ENCODE data around the gene ADAMTSL3.

Gene ADAMTSL3

DNA sequence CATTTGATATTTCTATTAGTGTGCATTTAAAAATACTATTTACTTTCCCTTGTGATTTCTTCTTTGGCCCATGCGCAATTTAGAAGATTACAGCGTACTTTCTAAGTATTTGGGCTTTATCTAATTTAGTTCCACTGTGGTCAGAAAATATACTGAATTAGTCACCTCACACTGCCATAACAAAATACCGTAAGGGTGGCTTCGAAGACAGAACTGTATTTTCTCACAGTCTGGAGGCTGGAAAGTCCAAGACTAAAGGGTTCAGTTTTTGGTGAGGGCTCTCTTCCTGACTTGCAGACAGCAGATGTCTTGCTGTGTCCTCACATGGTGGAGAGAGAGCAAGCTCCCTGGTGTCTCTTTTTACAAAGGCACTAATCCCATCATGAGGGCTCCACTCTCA is 286.2 kb downstream of the ADAMTSL3 start:
- H3K9me3 ChIP-seq (ENCODE audit: control insufficient read depth in 5 of 5, low read length in 5 of 5), result no peaks in the 10 kb centered on the region
- H3K27me3 ChIP-seq (ENCODE audit: control insufficient read depth in 5 of 5, insufficient read depth in 4 of 5, low read length in 5 of 5), result no peaks in the 10 kb centered on the region
- H3K9ac ChIP-seq (ENCODE audit: low read length in 5 of 5), result no peak overlapping the region
- no peak overlapping the region for H3K27ac ChIP-seq (ENCODE audit: low read depth, low read length)
- H3K4me1 ChIP-seq (ENCODE audit: control insufficient read depth in 5 of 5, insufficient read depth in 5 of 5, low read length in 5 of 5), result no peaks in the 10 kb centered on the region
- H3K4me3 ChIP-seq (ENCODE audit: low read depth in 1 of 5, low read length in 5 of 5), result no peak overlapping the region
- peaks cover 0 to 5% (median 0%) of the 10 kb centered on the region in 5 donors for H3K36me3 ChIP-seq (ENCODE audit: control insufficient read depth in 5 of 5, insufficient read depth in 5 of 5, low read length in 5 of 5)

DNA sequence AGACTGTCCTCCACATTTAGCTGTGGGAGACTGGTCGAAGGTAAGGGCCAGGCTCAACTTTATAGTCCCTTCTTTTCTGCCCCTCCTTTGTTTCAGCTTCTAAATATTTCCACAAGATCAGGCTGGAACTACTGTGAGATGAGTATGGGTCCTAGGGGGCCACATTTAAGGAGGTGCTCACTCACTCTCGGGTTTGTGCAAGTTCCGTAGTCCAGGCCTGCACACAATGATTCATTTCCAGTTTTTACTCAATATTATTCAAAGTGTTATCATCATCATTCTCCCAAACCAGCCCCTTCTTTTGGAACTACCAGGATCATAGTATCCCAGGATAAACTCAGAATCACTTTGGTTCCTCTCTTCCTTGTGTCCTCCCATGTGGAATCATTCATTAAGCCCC is 289.1 kb downstream of the ADAMTSL3 start:
- H3K27ac ChIP-seq (ENCODE audit: low read depth, low read length), result no peak overlapping the region
- H3K4me3 ChIP-seq (ENCODE audit: low read depth in 1 of 5, low read length in 5 of 5), result no peak overlapping the region
- H3K9ac ChIP-seq (ENCODE audit: low read length in 5 of 5), result no peak overlapping the region
- H3K27me3 ChIP-seq (ENCODE audit: control insufficient read depth in 5 of 5, insufficient read depth in 4 of 5, low read length in 5 of 5), result no peaks in the 10 kb centered on the region
- H3K36me3 ChIP-seq (ENCODE audit: control insufficient read depth in 5 of 5, insufficient read depth in 5 of 5, low read length in 5 of 5), result peaks cover 0 to 6% (median 0%) of the 10 kb centered on the region in 5 donors
- no peaks in the 10 kb centered on the region for H3K4me1 ChIP-seq (ENCODE audit: control insufficient read depth in 5 of 5, insufficient read depth in 5 of 5, low read length in 5 of 5)
- H3K9me3 ChIP-seq (ENCODE audit: control insufficient read depth in 5 of 5, low read length in 5 of 5), result no peaks in the 10 kb centered on the region

DNA sequence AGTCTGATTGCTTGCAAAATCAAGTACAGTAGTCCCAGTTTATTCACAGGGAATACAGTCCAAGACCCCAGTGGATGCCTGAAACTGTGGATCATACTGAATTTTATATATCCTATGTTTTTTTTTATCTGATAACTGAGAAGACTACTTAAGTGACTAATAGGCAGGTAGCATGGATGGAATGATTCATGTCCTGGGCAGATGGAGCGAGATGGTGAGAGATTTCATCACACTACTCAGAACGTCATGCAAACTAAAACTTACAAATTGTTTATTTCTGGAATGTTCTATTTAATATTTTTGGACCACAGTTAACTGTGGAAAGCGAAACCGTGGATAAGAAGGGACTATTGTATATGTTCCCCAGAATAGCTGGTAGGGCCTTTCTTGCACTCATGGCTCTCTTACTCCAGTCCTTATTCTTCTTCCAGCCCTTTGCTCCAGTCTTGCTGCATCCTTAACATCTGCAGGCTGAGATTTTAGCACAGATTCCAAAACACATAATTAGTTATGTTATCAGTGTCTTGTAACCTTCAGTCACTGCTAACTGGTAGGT is 290.0 kb downstream of the ADAMTSL3 start:
- Histone ChIP-seq H3K27me3 (ENCODE audit: control insufficient read depth in 5 of 5, insufficient read depth in 4 of 5, low read length in 5 of 5) (no peaks in the 10 kb centered on the region), H3K36me3 (ENCODE audit: control insufficient read depth in 5 of 5, insufficient read depth in 5 of 5, low read length in 5 of 5) (peaks cover 0 to 6% (median 0%) of the 10 kb centered on the region in 5 donors), H3K4me3 (ENCODE audit: low read depth in 1 of 5, low read length in 5 of 5) (no peak overlapping the region), H3K9ac (ENCODE audit: low read length in 5 of 5) (no peak overlapping the region), H3K4me1 (ENCODE audit: control insufficient read depth in 5 of 5, insufficient read depth in 5 of 5, low read length in 5 of 5) (no peaks in the 10 kb centered on the region), H3K9me3 (ENCODE audit: control insufficient read depth in 5 of 5, low read length in 5 of 5) (no peaks in the 10 kb centered on the region), H3K27ac (ENCODE audit: low read depth, low read length) (no peak overlapping the region)

DNA sequence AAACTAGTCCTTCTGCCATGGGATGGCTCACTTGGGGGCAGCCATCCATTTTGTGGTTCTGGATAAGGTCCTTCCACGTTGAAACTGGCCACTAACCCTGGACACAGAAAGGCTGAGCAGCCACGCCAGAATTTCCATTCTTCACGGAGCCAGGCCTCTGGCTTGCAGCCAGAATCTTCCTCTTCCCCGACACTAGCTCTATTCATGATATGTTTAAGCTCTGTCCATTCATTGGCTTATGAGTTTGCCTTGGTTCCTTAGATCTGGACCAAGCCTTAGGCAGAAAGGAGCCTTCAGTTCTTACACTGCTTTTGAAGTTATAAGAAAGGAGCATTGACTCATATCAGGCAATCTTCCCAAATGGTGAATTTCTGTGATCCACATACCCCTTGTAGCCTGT is 293.2 kb downstream of the ADAMTSL3 start:
- no peak overlapping the region for H3K4me3 ChIP-seq (ENCODE audit: low read depth in 1 of 5, low read length in 5 of 5)
- H3K9ac ChIP-seq (ENCODE audit: low read length in 5 of 5), result no peak overlapping the region
- peaks cover 0 to 6% (median 0%) of the 10 kb centered on the region in 5 donors for H3K36me3 ChIP-seq (ENCODE audit: control insufficient read depth in 5 of 5, insufficient read depth in 5 of 5, low read length in 5 of 5)
- no peaks in the 10 kb centered on the region for H3K9me3 ChIP-seq (ENCODE audit: control insufficient read depth in 5 of 5, low read length in 5 of 5)
- H3K27ac ChIP-seq (ENCODE audit: low read depth, low read length), result no peak overlapping the region
- no peaks in the 10 kb centered on the region for H3K4me1 ChIP-seq (ENCODE audit: control insufficient read depth in 5 of 5, insufficient read depth in 5 of 5, low read length in 5 of 5)
- no peaks in the 10 kb centered on the region for H3K27me3 ChIP-seq (ENCODE audit: control insufficient read depth in 5 of 5, insufficient read depth in 4 of 5, low read length in 5 of 5)

DNA sequence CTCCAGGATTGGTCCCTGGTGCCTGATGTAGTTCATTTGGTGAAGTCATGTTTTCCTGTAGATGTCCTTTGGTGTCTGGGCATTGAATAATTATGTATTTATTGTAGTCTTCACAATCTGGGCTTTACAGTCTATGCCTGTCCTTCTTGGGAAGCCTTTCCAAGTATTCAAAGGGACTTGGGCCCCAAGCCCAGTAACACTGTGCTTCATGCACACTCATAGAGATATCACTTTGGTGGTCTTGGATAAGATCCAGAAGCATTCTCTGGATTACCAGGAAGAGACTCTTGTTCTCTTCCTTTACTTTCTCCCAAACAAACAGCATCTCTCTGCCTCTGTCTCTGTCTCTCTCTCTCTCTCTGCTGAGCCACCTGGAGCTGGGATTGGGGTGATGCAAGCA is 300.6 kb downstream of the ADAMTSL3 start:
- Histone ChIP-seq H3K4me3 (ENCODE audit: low read depth in 1 of 5, low read length in 5 of 5) (no peak overlapping the region), H3K27ac (ENCODE audit: low read depth, low read length) (no peak overlapping the region), H3K36me3 (ENCODE audit: control insufficient read depth in 5 of 5, insufficient read depth in 5 of 5, low read length in 5 of 5) (peaks cover 0 to 7% (median 0%) of the 10 kb centered on the region in 5 donors), H3K9me3 (ENCODE audit: control insufficient read depth in 5 of 5, low read length in 5 of 5) (peaks cover 0 to 3% (median 0%) of the 10 kb centered on the region in 5 donors), H3K4me1 (ENCODE audit: control insufficient read depth in 5 of 5, insufficient read depth in 5 of 5, low read length in 5 of 5) (no peaks in the 10 kb centered on the region), H3K27me3 (ENCODE audit: control insufficient read depth in 5 of 5, insufficient read depth in 4 of 5, low read length in 5 of 5) (no peaks in the 10 kb centered on the region), H3K9ac (ENCODE audit: low read length in 5 of 5) (no peak overlapping the region)

DNA sequence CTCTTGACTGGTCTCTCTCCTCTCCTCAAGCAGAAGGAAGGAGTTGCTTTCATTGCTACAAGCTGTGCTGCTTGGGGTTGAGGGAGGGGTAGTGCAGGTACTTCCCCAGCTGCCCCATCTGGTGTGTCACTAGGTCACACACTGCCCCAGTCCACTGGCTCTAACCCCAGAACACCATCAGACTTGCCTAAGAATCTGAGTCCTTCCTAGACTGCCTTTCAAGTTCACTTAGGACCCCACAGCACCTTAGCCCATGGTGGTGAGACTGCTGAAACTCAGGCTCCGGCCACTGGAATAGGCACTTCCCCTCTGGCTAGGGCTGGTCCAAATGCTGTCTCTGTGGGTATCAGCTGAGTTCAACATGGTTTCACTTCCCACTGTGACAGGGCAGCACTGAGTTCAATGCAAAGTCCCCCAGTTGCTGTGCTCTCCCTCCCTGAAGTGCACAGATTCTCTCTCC is 301.9 kb downstream of the ADAMTSL3 start:
- H3K27me3 ChIP-seq (ENCODE audit: control insufficient read depth in 5 of 5, insufficient read depth in 4 of 5, low read length in 5 of 5), result no peaks in the 10 kb centered on the region
- no peak overlapping the region for H3K27ac ChIP-seq (ENCODE audit: low read depth, low read length)
- no peaks in the 10 kb centered on the region for H3K4me1 ChIP-seq (ENCODE audit: control insufficient read depth in 5 of 5, insufficient read depth in 5 of 5, low read length in 5 of 5)
- no peak overlapping the region for H3K9ac ChIP-seq (ENCODE audit: low read length in 5 of 5)
- no peak overlapping the region for H3K4me3 ChIP-seq (ENCODE audit: low read depth in 1 of 5, low read length in 5 of 5)
- peaks cover 0 to 3% (median 0%) of the 10 kb centered on the region in 5 donors for H3K9me3 ChIP-seq (ENCODE audit: control insufficient read depth in 5 of 5, low read length in 5 of 5)
- H3K36me3 ChIP-seq (ENCODE audit: control insufficient read depth in 5 of 5, insufficient read depth in 5 of 5, low read length in 5 of 5), result peaks cover 0 to 7% (median 0%) of the 10 kb centered on the region in 5 donors

DNA sequence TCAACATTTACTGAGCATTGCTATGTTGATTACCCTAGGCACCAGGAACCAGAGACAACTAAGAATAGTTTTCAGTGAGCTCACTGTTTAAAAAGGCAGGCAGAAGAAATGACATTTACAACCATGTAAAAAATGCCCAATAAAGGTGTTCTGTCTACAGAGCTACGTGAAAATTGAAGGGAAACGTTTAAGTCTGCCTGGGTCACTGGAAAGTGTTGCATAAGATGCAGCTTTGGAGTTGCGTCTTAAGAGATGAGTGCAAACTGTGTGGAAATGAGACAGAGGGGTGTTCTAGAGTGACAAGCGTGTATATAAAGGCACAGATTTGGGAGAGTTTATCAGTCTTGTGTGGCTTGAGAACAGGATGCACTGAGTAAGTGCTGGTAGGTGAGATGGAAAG is 303.0 kb downstream of the ADAMTSL3 start:
- H3K27ac ChIP-seq (ENCODE audit: low read depth, low read length), result no peak overlapping the region
- H3K4me1 ChIP-seq (ENCODE audit: control insufficient read depth in 5 of 5, insufficient read depth in 5 of 5, low read length in 5 of 5), result no peaks in the 10 kb centered on the region
- H3K27me3 ChIP-seq (ENCODE audit: control insufficient read depth in 5 of 5, insufficient read depth in 4 of 5, low read length in 5 of 5), result no peaks in the 10 kb centered on the region
- no peak overlapping the region for H3K4me3 ChIP-seq (ENCODE audit: low read depth in 1 of 5, low read length in 5 of 5)
- peaks cover 0 to 7% (median 0%) of the 10 kb centered on the region in 5 donors for H3K36me3 ChIP-seq (ENCODE audit: control insufficient read depth in 5 of 5, insufficient read depth in 5 of 5, low read length in 5 of 5)
- peaks cover 0 to 3% (median 0%) of the 10 kb centered on the region in 5 donors for H3K9me3 ChIP-seq (ENCODE audit: control insufficient read depth in 5 of 5, low read length in 5 of 5)
- no peak overlapping the region for H3K9ac ChIP-seq (ENCODE audit: low read length in 5 of 5)

DNA sequence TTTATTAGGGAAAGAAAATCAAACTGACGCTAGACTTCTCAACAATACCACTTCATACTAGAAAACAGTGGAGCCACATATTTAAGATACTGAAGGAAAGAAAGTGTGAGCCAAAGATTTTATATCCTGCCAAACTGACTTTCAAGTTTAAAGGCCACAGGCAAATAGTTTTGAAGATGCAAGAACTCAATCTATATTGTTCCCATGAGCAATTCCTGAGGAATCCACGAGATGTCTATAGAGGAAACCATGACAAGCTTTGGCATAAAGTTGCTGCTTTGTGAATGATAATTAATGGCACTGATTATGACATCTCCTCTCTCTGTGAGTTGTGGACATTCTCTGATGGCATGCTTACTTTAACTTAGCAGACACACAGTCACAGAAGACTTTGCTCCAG is 305.6 kb downstream of the ADAMTSL3 start:
- Histone ChIP-seq H3K9ac (ENCODE audit: low read length in 5 of 5) (no peak overlapping the region), H3K27me3 (ENCODE audit: control insufficient read depth in 5 of 5, insufficient read depth in 4 of 5, low read length in 5 of 5) (no peaks in the 10 kb centered on the region), H3K4me1 (ENCODE audit: control insufficient read depth in 5 of 5, insufficient read depth in 5 of 5, low read length in 5 of 5) (no peaks in the 10 kb centered on the region), H3K36me3 (ENCODE audit: control insufficient read depth in 5 of 5, insufficient read depth in 5 of 5, low read length in 5 of 5) (peaks cover 0 to 7% (median 0%) of the 10 kb centered on the region in 5 donors), H3K27ac (ENCODE audit: low read depth, low read length) (no peak overlapping the region), H3K9me3 (ENCODE audit: control insufficient read depth in 5 of 5, low read length in 5 of 5) (peaks cover 0 to 3% (median 0%) of the 10 kb centered on the region in 5 donors), H3K4me3 (ENCODE audit: low read depth in 1 of 5, low read length in 5 of 5) (no peak overlapping the region)

DNA sequence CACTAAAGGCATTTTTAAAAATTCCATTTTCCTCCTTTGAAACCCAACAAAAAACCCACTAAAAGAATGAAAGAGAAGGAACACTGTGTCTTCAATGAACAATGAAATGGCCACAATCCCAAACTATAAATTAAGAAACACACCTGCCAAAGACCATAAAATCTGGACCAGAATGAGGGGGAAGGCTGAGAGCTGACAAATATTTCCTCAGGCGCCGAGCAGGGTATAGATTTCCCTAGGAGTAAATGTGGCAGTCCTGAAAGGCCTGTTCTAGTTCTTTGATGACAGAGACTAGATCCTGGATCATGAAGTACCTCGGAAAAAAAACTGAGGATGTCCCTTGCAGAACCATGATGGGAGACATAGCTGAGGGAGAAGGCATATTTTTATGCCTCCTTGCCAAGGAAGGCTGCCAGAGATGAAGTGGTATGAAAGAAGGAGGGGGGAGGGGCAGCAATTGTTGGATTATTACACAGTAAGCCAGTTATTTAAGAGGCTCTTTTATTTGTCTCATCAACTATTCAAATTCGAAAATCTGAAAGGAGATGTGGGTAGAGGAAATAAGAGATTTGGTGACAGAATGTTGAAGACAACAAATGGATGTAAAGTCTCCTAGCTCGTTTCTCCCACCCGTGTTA is 306.4 kb downstream of the ADAMTSL3 start:
- Histone ChIP-seq H3K36me3 (ENCODE audit: control insufficient read depth in 5 of 5, insufficient read depth in 5 of 5, low read length in 5 of 5) (peaks cover 0 to 1% (median 0%) of the 10 kb centered on the region in 5 donors), H3K9ac (ENCODE audit: low read length in 5 of 5) (no peak overlapping the region), H3K4me3 (ENCODE audit: low read depth in 1 of 5, low read length in 5 of 5) (no peak overlapping the region), H3K27me3 (ENCODE audit: control insufficient read depth in 5 of 5, insufficient read depth in 4 of 5, low read length in 5 of 5) (no peaks in the 10 kb centered on the region), H3K9me3 (ENCODE audit: control insufficient read depth in 5 of 5, low read length in 5 of 5) (peaks cover 0 to 3% (median 0%) of the 10 kb centered on the region in 5 donors), H3K4me1 (ENCODE audit: control insufficient read depth in 5 of 5, insufficient read depth in 5 of 5, low read length in 5 of 5) (no peaks in the 10 kb centered on the region), H3K27ac (ENCODE audit: low read depth, low read length) (no peak overlapping the region)

DNA sequence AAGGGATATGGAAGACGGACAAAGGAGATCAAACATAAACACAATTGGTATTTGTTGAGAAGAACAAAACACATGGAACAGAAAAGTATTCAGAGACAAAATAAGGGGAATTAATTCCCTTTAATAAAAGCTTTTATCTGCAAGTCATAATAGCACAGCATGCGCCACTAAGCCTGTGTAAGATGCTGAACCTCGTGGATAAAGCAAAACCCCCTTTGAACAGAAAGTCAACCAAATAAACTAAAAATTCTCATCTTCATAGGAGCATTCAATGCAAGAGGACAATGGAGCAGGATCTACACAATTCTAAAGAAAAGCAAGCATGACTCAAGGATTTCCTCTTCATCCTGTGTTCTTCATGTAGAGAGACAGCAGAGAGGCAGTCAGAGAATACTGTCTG is 307.4 kb downstream of the ADAMTSL3 start:
- Histone ChIP-seq H3K27ac (ENCODE audit: low read depth, low read length) (no peak overlapping the region), H3K4me3 (ENCODE audit: low read depth in 1 of 5, low read length in 5 of 5) (no peak overlapping the region), H3K36me3 (ENCODE audit: control insufficient read depth in 5 of 5, insufficient read depth in 5 of 5, low read length in 5 of 5) (no peaks in the 10 kb centered on the region), H3K27me3 (ENCODE audit: control insufficient read depth in 5 of 5, insufficient read depth in 4 of 5, low read length in 5 of 5) (no peaks in the 10 kb centered on the region), H3K9ac (ENCODE audit: low read length in 5 of 5) (no peak overlapping the region), H3K9me3 (ENCODE audit: control insufficient read depth in 5 of 5, low read length in 5 of 5) (peaks cover 0 to 3% (median 0%) of the 10 kb centered on the region in 5 donors), H3K4me1 (ENCODE audit: control insufficient read depth in 5 of 5, insufficient read depth in 5 of 5, low read length in 5 of 5) (no peaks in the 10 kb centered on the region)

Measured in subcutaneous abdominal adipose tissue (tissue), 5 donors.